Memory B cell (primary cell): Measurements from ENCODE around the gene TCEA3.

ENCODE experiments used
- ATAC-seq: fragments of 150-1000 bp; cut with Tn5 transposase; 2 replicates; pipeline ENCODE4 v1.10.0; 2021; ENCODE audit warnings: low read depth, mild to moderate bottlenecking, moderate library complexity
- DNase-seq, 2 donors: peaks; one replicate each; pipeline ENCODE4 v3.0.0; 2022; ENCODE audit warnings: low spot score in 2 of 2
- H3K27ac Mint-ChIP-seq: one replicate; pipeline ENCODE4 v1.8.0; 2022; ENCODE audit warnings: mild to moderate bottlenecking, moderate library complexity, mixed read lengths
- H3K27me3 Mint-ChIP-seq: one replicate; pipeline ENCODE4 v1.8.0; 2022; ENCODE audit warnings: mixed read lengths
- H3K36me3 Mint-ChIP-seq: one replicate; pipeline ENCODE4 v1.8.0; 2022; ENCODE audit warnings: mild to moderate bottlenecking, mixed read lengths
- H3K4me1 Mint-ChIP-seq: one replicate; pipeline ENCODE4 v1.8.0; 2022; ENCODE audit warnings: mixed read lengths
- H3K4me3 Mint-ChIP-seq: one replicate; pipeline ENCODE4 v1.8.0; 2022; ENCODE audit warnings: mild to moderate bottlenecking, moderate library complexity, mixed read lengths
- H3K9me3 Mint-ChIP-seq: one replicate; pipeline ENCODE4 v1.8.0; 2022; ENCODE audit warnings: mixed read lengths

TCEA3 gene

GRCh38 chr1:23424293-23425192 lies at the start of gene TCEA3:
TSS of gene TCEA3 (minus strand) at chr1:23424748. CDS start at chr1:23424633, 115 bp downstream.
- Mint-ChIP-seq H3K27me3 (peaks cover 27% of the 10 kb centered on the region), H3K27ac (no peak within 1 kb of the TSS), H3K4me3 (peak within 1 kb of the TSS; percentile 86), H3K9me3 (no peaks in the 10 kb centered on the region), H3K36me3 (no peaks in the 10 kb centered on the region), H3K4me1 (peaks cover 17% of the 10 kb centered on the region)
- ATAC-seq (peak; percentile 57), DNase-seq (peak; percentile 9 to 28)

- ATAC-seq (no peak), DNase-seq (no peak)
- Mint-ChIP-seq H3K27ac (no peak overlapping the region), H3K36me3 (no peaks in the 10 kb centered on the region), H3K4me3 (no peak overlapping the region), H3K4me1 (no peaks in the 10 kb centered on the region), H3K27me3 (peaks cover 4% of the 10 kb centered on the region), H3K9me3 (no peaks in the 10 kb centered on the region)
These were observed 48.7 kb upstream of the TCEA3 start for GRCh38 chr1:23473037-23473800.

GRCh38 chr1:23472351-23473036 lies 47.9 kb upstream of the TCEA3 start:
- no peaks in the 10 kb centered on the region for H3K36me3 Mint-ChIP-seq
- no peak for ATAC-seq
- no peaks in the 10 kb centered on the region for H3K4me1 Mint-ChIP-seq
- no peak overlapping the region for H3K4me3 Mint-ChIP-seq
- no peak overlapping the region for H3K27ac Mint-ChIP-seq
- peaks cover 4% of the 10 kb centered on the region for H3K27me3 Mint-ChIP-seq
- no peak for DNase-seq
- no peaks in the 10 kb centered on the region for H3K9me3 Mint-ChIP-seq

- DNase-seq: no peak
- no peaks in the 10 kb centered on the region for H3K36me3 Mint-ChIP-seq
- H3K4me3 Mint-ChIP-seq: no peak overlapping the region
- H3K9me3 Mint-ChIP-seq: no peaks in the 10 kb centered on the region
- no peaks in the 10 kb centered on the region for H3K4me1 Mint-ChIP-seq
- no peak for ATAC-seq
- peaks cover 4% of the 10 kb centered on the region for H3K27me3 Mint-ChIP-seq
- H3K27ac Mint-ChIP-seq: no peak overlapping the region
These were observed 47.0 kb upstream of the TCEA3 start for GRCh38 chr1:23471473-23472075.

GRCh38 chr1:23470282-23471070 lies 45.9 kb upstream of the TCEA3 start:
- DNase-seq (no peak), ATAC-seq (no peak)
- no peaks in the 10 kb centered on the region for H3K27me3 Mint-ChIP-seq
- H3K4me1 Mint-ChIP-seq: no peaks in the 10 kb centered on the region
- H3K36me3 Mint-ChIP-seq: no peaks in the 10 kb centered on the region
- no peak overlapping the region for H3K27ac Mint-ChIP-seq
- no peak overlapping the region for H3K4me3 Mint-ChIP-seq
- H3K9me3 Mint-ChIP-seq: no peaks in the 10 kb centered on the region

- H3K27me3 Mint-ChIP-seq: no peaks in the 10 kb centered on the region
- ATAC-seq (no peak), DNase-seq (no peak)
- no peak overlapping the region for H3K4me3 Mint-ChIP-seq
- no peak overlapping the region for H3K27ac Mint-ChIP-seq
- H3K9me3 Mint-ChIP-seq: no peaks in the 10 kb centered on the region
- H3K36me3 Mint-ChIP-seq: no peaks in the 10 kb centered on the region
- H3K4me1 Mint-ChIP-seq: no peaks in the 10 kb centered on the region
These were observed 44.9 kb upstream of the TCEA3 start for GRCh38 chr1:23469372-23469982.

- H3K9me3 Mint-ChIP-seq: peaks cover 3% of the 10 kb centered on the region
- no peaks in the 10 kb centered on the region for H3K4me1 Mint-ChIP-seq
- DNase-seq (no peak), ATAC-seq (no peak)
- H3K36me3 Mint-ChIP-seq: no peaks in the 10 kb centered on the region
- no peak overlapping the region for H3K4me3 Mint-ChIP-seq
- peaks cover 3% of the 10 kb centered on the region for H3K27me3 Mint-ChIP-seq
- no peak overlapping the region for H3K27ac Mint-ChIP-seq
These were observed 42.0 kb upstream of the TCEA3 start for GRCh38 chr1:23466423-23466989.

- peaks cover 3% of the 10 kb centered on the region for H3K9me3 Mint-ChIP-seq
- peaks cover 8% of the 10 kb centered on the region for H3K27me3 Mint-ChIP-seq
- no peak overlapping the region for H3K27ac Mint-ChIP-seq
- no peaks in the 10 kb centered on the region for H3K4me1 Mint-ChIP-seq
- no peak for DNase-seq
- H3K36me3 Mint-ChIP-seq: no peaks in the 10 kb centered on the region
- ATAC-seq: no peak
- no peak overlapping the region for H3K4me3 Mint-ChIP-seq
These were observed 38.7 kb upstream of the TCEA3 start for GRCh38 chr1:23463286-23463685.

GRCh38 chr1:23462766-23463165 lies 38.2 kb upstream of the TCEA3 start:
- no peak for ATAC-seq
- no peak for DNase-seq
- Mint-ChIP-seq H3K27me3 (peaks cover 10% of the 10 kb centered on the region), H3K4me3 (no peak overlapping the region), H3K4me1 (no peaks in the 10 kb centered on the region), H3K9me3 (peaks cover 3% of the 10 kb centered on the region), H3K36me3 (no peaks in the 10 kb centered on the region), H3K27ac (no peak overlapping the region)

GRCh38 chr1:23461050-23461449 lies 36.5 kb upstream of the TCEA3 start:
- ATAC-seq: no peak
- no peaks in the 10 kb centered on the region for H3K36me3 Mint-ChIP-seq

GRCh38 chr1:23460519-23460918 lies 36.0 kb upstream of the TCEA3 start:
- Mint-ChIP-seq H3K27me3 (peaks cover 19% of the 10 kb centered on the region), H3K4me1 (no peaks in the 10 kb centered on the region), H3K4me3 (no peak overlapping the region), H3K27ac (no peak overlapping the region), H3K36me3 (no peaks in the 10 kb centered on the region), H3K9me3 (peaks cover 3% of the 10 kb centered on the region)
- no peak for ATAC-seq
- DNase-seq: no peak

More at GRCh38 chr1:23461050-23461449, 36.5 kb upstream of the TCEA3 start:
- H3K4me1 Mint-ChIP-seq: no peaks in the 10 kb centered on the region
- H3K9me3 Mint-ChIP-seq: peaks cover 3% of the 10 kb centered on the region
- H3K27me3 Mint-ChIP-seq: peaks cover 17% of the 10 kb centered on the region
- DNase-seq: no peak
- no peak overlapping the region for H3K4me3 Mint-ChIP-seq
- no peak overlapping the region for H3K27ac Mint-ChIP-seq

- no peak for DNase-seq
- Mint-ChIP-seq H3K27me3 (peaks cover 25% of the 10 kb centered on the region), H3K9me3 (peaks cover 3% of the 10 kb centered on the region), H3K4me3 (no peak overlapping the region), H3K4me1 (no peaks in the 10 kb centered on the region), H3K36me3 (no peaks in the 10 kb centered on the region), H3K27ac (no peak overlapping the region)
- ATAC-seq: no peak
These were observed 34.8 kb upstream of the TCEA3 start for GRCh38 chr1:23459338-23459757.
